ENCODE measurements around the gene ZCCHC3.

- TF ChIP-seq HDGF (IDR thresholded peaks at IDR 0.05; ENCODE audit: borderline replicate concordance) (no peak), ZNF384 (IDR thresholded peaks at IDR 0.05) (no peak), TARDBP (IDR thresholded peaks at IDR 0.05) (no peak), SUZ12 (IDR thresholded peaks at IDR 0.05) (no peak), FOXA1 (IDR thresholded peaks at IDR 0.05) (no peak)
Measured at GRCh38 chr20:329851-330232, 32.5 kb downstream of the ZCCHC3 start.

Data from HEK293T (cell line).